ENCODE results near the gene CCDC6.
"Not testable (repeated sequence)": the region's sequence is repeated elsewhere in the genome, so short reads cannot be mapped to it uniquely, and the experiment has no call there.

CCDC6 gene

GRCh38 chr10:59944339-59944935 is 38.1 kb upstream of the CCDC6 start:
- no peak overlapping the region for H3K4me3 ChIP-seq (ENCODE audit: low read depth, low read length)
- in situ Hi-C loops (cut with HindIII; ENCODE audit: low sequenced_read_pairs): no loop called here
- TF ChIP-seq CTCF (IDR thresholded peaks at IDR 0.05; ENCODE audit: low read depth, low read length, missing control alignments): no peak
- DNase-seq (ENCODE audit: low read depth): no peak

GRCh38 chr10:59942556-59942955 is 36.2 kb upstream of the CCDC6 start:
- H3K4me3 ChIP-seq (ENCODE audit: low read depth, low read length): no peak overlapping the region
- DNase-seq (ENCODE audit: low read depth): no peak
- TF ChIP-seq CTCF (IDR thresholded peaks at IDR 0.05; ENCODE audit: low read depth, low read length, missing control alignments): no peak
- in situ Hi-C loops (cut with HindIII; ENCODE audit: low sequenced_read_pairs): no loop called here

GRCh38 chr10:59937720-59938119 is 31.4 kb upstream of the CCDC6 start:
- no peak overlapping the region for H3K4me3 ChIP-seq (ENCODE audit: low read depth, low read length)
- in situ Hi-C loops (cut with HindIII; ENCODE audit: low sequenced_read_pairs): no loop called here
- no peak for TF ChIP-seq CTCF (IDR thresholded peaks at IDR 0.05; ENCODE audit: low read depth, low read length, missing control alignments)
- no peak for DNase-seq (ENCODE audit: low read depth)

- no peak for DNase-seq (ENCODE audit: low read depth)
- H3K4me3 ChIP-seq (ENCODE audit: low read depth, low read length): no peak overlapping the region
- in situ Hi-C loops (cut with HindIII; ENCODE audit: low sequenced_read_pairs): no loop called here
- TF ChIP-seq CTCF (IDR thresholded peaks at IDR 0.05; ENCODE audit: low read depth, low read length, missing control alignments): no peak
Observed at GRCh38 chr10:59934701-59935100, 28.3 kb upstream of the CCDC6 start.

GRCh38 chr10:59930788-59931521 is 24.6 kb upstream of the CCDC6 start:
- DNase-seq (ENCODE audit: low read depth); H3K4me3 ChIP-seq (ENCODE audit: low read depth, low read length); in situ Hi-C loops (cut with HindIII; ENCODE audit: low sequenced_read_pairs): not testable (repeated sequence)

GRCh38 chr10:59926086-59926485 is 19.7 kb upstream of the CCDC6 start:
- no peak for TF ChIP-seq CTCF (IDR thresholded peaks at IDR 0.05; ENCODE audit: low read depth, low read length, missing control alignments)
- no peak for DNase-seq (ENCODE audit: low read depth)
- in situ Hi-C loops (cut with HindIII; ENCODE audit: low sequenced_read_pairs): no loop called here
- no peak overlapping the region for H3K4me3 ChIP-seq (ENCODE audit: low read depth, low read length)

GRCh38 chr10:59922907-59923306 is 16.6 kb upstream of the CCDC6 start:
- in situ Hi-C loops (cut with HindIII; ENCODE audit: low sequenced_read_pairs): no loop called here
- no peak for TF ChIP-seq CTCF (IDR thresholded peaks at IDR 0.05; ENCODE audit: low read depth, low read length, missing control alignments)
- H3K4me3 ChIP-seq (ENCODE audit: low read depth, low read length): no peak overlapping the region
- DNase-seq (ENCODE audit: low read depth): no peak
